A673 (cell line): ENCODE results near the gene CALM3. TPM values are rescaled to one million over a fixed set of nuclear protein-coding genes. Genes with fewer than 3 reads are reported as not detected.

Source experiments
- BruUV-seq: library from RNA; stranded (reverse); fragments of 400-500 nt; replicated peaks from 2 replicates; lab custom pipeline; 2021; lab: Mats Ljungman, UMichigan
- CTCF ChIA-PET: fragments of 300-600 bp; sonication (Branson Sonifier 250); formaldehyde crosslinking; loops from one replicate; lab custom pipeline; 2022; ENCODE audit warnings: antibody characterized with exemption; lab: Charles Lee
- POLR2A ChIA-PET: fragments of 300-600 bp; sonication (Branson Sonifier 250); formaldehyde crosslinking; loops from one replicate; lab custom pipeline; 2022; ENCODE audit warnings: antibody characterized with exemption; ENCODE audit not compliant: low non-redundant PET; lab: Charles Lee
- DNase-seq: peaks from one replicate; pipeline ENCODE4 v3.0.0-alpha.2; 2015; ENCODE audit warnings: low spot score
- H3K27ac ChIP-seq: fragments of 200-600 bp; sonication (generic); 2 replicates; pipeline ENCODE4 v1.5.1; 2016; ENCODE audit warnings: mixed run types, low read depth, mild to moderate bottlenecking, mixed read lengths, antibody characterized with exemption, low read length; ENCODE audit not compliant: poor library complexity, severe bottlenecking
- H3K27me3 ChIP-seq: fragments of 200-600 bp; sonication (generic); replicated peaks from 2 replicates; pipeline ENCODE4 v1.6.1; 2017; ENCODE audit warnings: mixed run types, low read depth, mild to moderate bottlenecking, mixed read lengths, antibody characterized with exemption, low read length; ENCODE audit not compliant: insufficient read depth, poor library complexity
- H3K36me3 ChIP-seq: fragments of 200-600 bp; sonication (generic); 2 replicates; pipeline ENCODE4 v1.6.1; 2016; ENCODE audit warnings: mixed run types, mild to moderate bottlenecking, mixed read lengths, antibody characterized with exemption, low read length; ENCODE audit not compliant: insufficient read depth, poor library complexity, severe bottlenecking
- H3K4me1 ChIP-seq: fragments of 200-600 bp; sonication (generic); 2 replicates; pipeline ENCODE4 v1.6.1; 2017; ENCODE audit warnings: mixed run types, mild to moderate bottlenecking, mixed read lengths, antibody characterized with exemption, low read length; ENCODE audit not compliant: insufficient read depth, poor library complexity, severe bottlenecking
- H3K4me3 ChIP-seq: fragments of 200-600 bp; sonication (generic); 2 replicates; pipeline ENCODE4 v1.5.1; 2016; ENCODE audit warnings: low read depth, mixed run types, mild to moderate bottlenecking, mixed read lengths, low read length; ENCODE audit not compliant: poor library complexity, severe bottlenecking
- H3K9me3 ChIP-seq: fragments of 200-600 bp; sonication (generic); 2 replicates; pipeline ENCODE4 v1.6.1; 2016; ENCODE audit warnings: mixed run types, low read depth, mild to moderate bottlenecking, mixed read lengths, antibody characterized with exemption, low read length; ENCODE audit not compliant: poor library complexity, severe bottlenecking
- CTCF ChIP-seq: fragments of 300-800, 200-600 bp; sonication (generic); conservative IDR thresholded peaks from 2 replicates; pipeline ENCODE4 v1.5.1; 2017; ENCODE audit warnings: low read depth, mild to moderate bottlenecking, antibody characterized with exemption, low read length, moderate library complexity, mixed read lengths
- EZH2 ChIP-seq: fragments of 200-600 bp; sonication (generic); IDR thresholded peaks from 2 replicates; pipeline ENCODE4 v1.6.1; 2017; ENCODE audit warnings: borderline replicate concordance, low read depth, mild to moderate bottlenecking, mixed read lengths, antibody characterized with exemption, low read length; ENCODE audit not compliant: poor library complexity, severe bottlenecking
- intact Hi-C: fragments of 100-400 bp; cut with micrococcal nuclease; formaldehyde crosslinking; loops from one replicate; pipeline ENCODE4 v1.10.0; 2022; ENCODE audit not compliant: unreplicated experiment
- total RNA-seq: library from RNA; stranded (reverse); gene quantifications from 2 replicates; pipeline ENCODE4 v1.2.3, GENCODE V29; 2021

The CALM3 gene
- total RNA-seq, 1 experiment from 2014 or later = 272 TPM

- no peaks in the 10 kb centered on the region for H3K36me3 ChIP-seq
- no peaks in the 10 kb centered on the region for H3K9me3 ChIP-seq
- ChIA-PET CTCF (interaction anchor here (0.9 to 1.1 kb wide), 2 partner anchors 13 to 30 kb away, joined by 3 to 5 read pairs; partner anchors contain the start of gene DACT3), POLR2A (no interaction called here)
- no TSS peak for BruUV-seq
- no peak overlapping the region for H3K4me3 ChIP-seq
- no peak for TF ChIP-seq EZH2
- H3K27me3 ChIP-seq = no peaks in the 10 kb centered on the region
- peaks cover 33% of the 10 kb centered on the region for H3K4me1 ChIP-seq
- H3K27ac ChIP-seq = no peak overlapping the region
- intact Hi-C loops = no loop called here
- no peak for DNase-seq
Observed at GRCh38 chr19:46630586-46631205, 29.6 kb downstream of the CALM3 start.

GRCh38 chr19:46631481-46631880 is 30.4 kb downstream of the CALM3 start:
- Histone ChIP-seq H3K9me3 (no peaks in the 10 kb centered on the region), H3K4me3 (no peak overlapping the region), H3K27me3 (no peaks in the 10 kb centered on the region), H3K36me3 (no peaks in the 10 kb centered on the region), H3K27ac (no peak overlapping the region), H3K4me1 (peaks cover 33% of the 10 kb centered on the region)
- BruUV-seq = no TSS peak
- TF ChIP-seq CTCF (no peak), EZH2 (no peak)
- POLR2A ChIA-PET = no interaction called here
- CTCF ChIA-PET = interaction anchor here (0.6 to 1.1 kb wide), 3 partner anchors 13 to 127 kb away, joined by 3 to 5 read pairs (median 4); partner anchors contain the start of gene DACT3
- intact Hi-C loops = no loop called here
- DNase-seq = peak; percentile 36

- no peak for TF ChIP-seq EZH2
- TF ChIP-seq CTCF = no peak
- ChIA-PET CTCF (interaction anchor here (0.7 kb wide), 1 partner anchor 28 kb away, joined by 3 read pairs; no protein-coding TSS in a partner anchor), POLR2A (no interaction called here)
- Histone ChIP-seq H3K4me3 (no peak overlapping the region), H3K9me3 (no peaks in the 10 kb centered on the region), H3K4me1 (peaks cover 33% of the 10 kb centered on the region), H3K27ac (no peak overlapping the region), H3K36me3 (no peaks in the 10 kb centered on the region), H3K27me3 (no peaks in the 10 kb centered on the region)
- no peak for DNase-seq
- BruUV-seq = no TSS peak
- intact Hi-C loops = no loop called here
Observed at GRCh38 chr19:46633130-46633529, 32.0 kb downstream of the CALM3 start.
